ENCODE data around the gene TRNAU1AP. TPM values are rescaled to one million over a fixed set of nuclear protein-coding genes. Genes with fewer than 3 reads are reported as not detected.

Gene TRNAU1AP
- total and polyA plus RNA-seq, 2 of the 13 experiments (the other 11 are each of a cell fraction or from before 2014, with no cell fraction given): 29.0 to 42.9 TPM

GRCh38 chr1:28602536-28603439 is 49.9 kb downstream of the TRNAU1AP start (continued):
- TF ChIP-seq CEBPZ (IDR thresholded peaks at IDR 0.05; ENCODE audit: low read length) (no peak), ZNF703 (CRISPR knock-in tag; IDR thresholded peaks at IDR 0.05; ENCODE audit: borderline replicate concordance) (no peak), ATF2 (CRISPR knock-in tag; IDR thresholded peaks at IDR 0.05) (no peak), ZHX1 (CRISPR knock-in tag; IDR thresholded peaks at IDR 0.05; ENCODE audit: low read depth) (no peak), PHF5A (CRISPR knock-in tag; IDR thresholded peaks at IDR 0.05; ENCODE audit: low read depth, unreplicated experiment) (no peak), SMC3 (IDR thresholded peaks at IDR 0.05; ENCODE audit: low read length) (peak; percentile 91), ZNF205 (CRISPR knock-in tag; IDR thresholded peaks at IDR 0.05) (no peak), ARID4A (CRISPR knock-in tag; IDR thresholded peaks at IDR 0.05; ENCODE audit: borderline replicate concordance) (no peak; the same call in 1 of the 2 replicates), SAP130 (CRISPR knock-in tag; IDR thresholded peaks at IDR 0.05; ENCODE audit: low read depth) (no peak), CBFB (CRISPR knock-in tag; IDR thresholded peaks at IDR 0.05) (no peak), SMYD3 (CRISPR knock-in tag; IDR thresholded peaks at IDR 0.05) (no peak), SNAPC2 (CRISPR knock-in tag; IDR thresholded peaks at IDR 0.05) (0 out of 2 replicates have a peak, but pooled peaks have one; percentile 13), FIP1L1 (IDR thresholded peaks at IDR 0.05; ENCODE audit: borderline replicate concordance, insufficient read depth, low read depth, low read length) (no peak), MIER3 (CRISPR knock-in tag; IDR thresholded peaks at IDR 0.05; ENCODE audit: borderline replicate concordance) (peak; percentile 60; the same call in 1 of the 2 replicates), STAT5B (CRISPR knock-in tag; IDR thresholded peaks at IDR 0.05) (no peak), CHD4 (IDR thresholded peaks at IDR 0.05; ENCODE audit: borderline replicate concordance, low read length) (no peak)
